Thyroid gland (tissue), 4 donors: ENCODE results near the gene YIPF1.

Experiments
- CTCF ChIP-seq, 6 experiments: fragments of 200-600 bp in 3 of 6; fragments of 450-650 bp in 3 of 6; sonication (generic) in 3 of 6; IDR thresholded peaks; one replicate each; pipeline ENCODE4 v1.5.1; 2016 to 2019; ENCODE audit warnings: antibody characterized with exemption in 6 of 6, mild to moderate bottlenecking in 2 of 6, inconsistent platforms in 1 of 6, moderate library complexity in 1 of 6
- POLR2A ChIP-seq, 2 donors: fragments of 450-650 bp; IDR thresholded peaks; one replicate each; pipeline ENCODE4 v1.6.1; 2017; ENCODE audit warnings: antibody characterized with exemption in 2 of 2, mild to moderate bottlenecking in 2 of 2, moderate library complexity in 1 of 2

GRCh38 chr1:53888681-53889080 lies 916 bp downstream of the YIPF1 start:
- no peak for TF ChIP-seq CTCF (IDR thresholded peaks at IDR 0.05)
- no peak for TF ChIP-seq POLR2A (IDR thresholded peaks at IDR 0.05)
